Left forelimb (tissue), 1 donor: ENCODE data around the gene SLC2A10.

ENCODE experiments used
- DNase-seq: peaks from one replicate; pipeline ENCODE4 v3.0.0-alpha.2; 2018; ENCODE audit warnings: low spot score

SLC2A10 gene

GRCh38 chr20:46770330-46771194 is 61.1 kb downstream of the SLC2A10 start:
- no peak for DNase-seq

GRCh38 chr20:46771195-46771588 is 61.7 kb downstream of the SLC2A10 start:
- DNase-seq, result no peak

GRCh38 chr20:46772901-46773300 is 63.5 kb downstream of the SLC2A10 start:
- no peak for DNase-seq

DNA sequence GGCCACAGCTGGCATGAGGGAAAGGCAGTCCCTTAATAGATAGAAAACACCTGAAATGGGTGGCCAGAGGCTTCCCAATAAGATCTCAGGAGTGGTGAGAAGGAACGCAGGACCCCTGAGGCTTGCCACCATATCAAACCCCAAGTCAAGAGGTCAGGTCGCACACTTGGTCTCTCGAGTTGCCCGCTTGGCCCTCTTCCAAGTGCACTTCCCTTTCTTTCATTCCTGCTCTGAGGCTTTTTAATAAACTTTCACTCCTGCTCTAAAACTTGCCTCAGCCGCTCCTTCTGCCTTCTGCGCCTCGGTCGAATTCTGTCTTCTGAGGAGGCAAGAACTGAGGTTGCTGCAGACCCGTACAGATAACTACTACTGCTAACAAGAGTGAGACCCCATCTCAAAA is 64.2 kb downstream of the SLC2A10 start:
- DNase-seq, result no peak

GRCh38 chr20:46774236-46774635 is 64.8 kb downstream of the SLC2A10 start:
- DNase-seq, result no peak

GRCh38 chr20:46774943-46775560 is 65.6 kb downstream of the SLC2A10 start:
- no peak for DNase-seq

GRCh38 chr20:46775806-46776205 is 66.4 kb downstream of the SLC2A10 start:
- no peak for DNase-seq

DNA sequence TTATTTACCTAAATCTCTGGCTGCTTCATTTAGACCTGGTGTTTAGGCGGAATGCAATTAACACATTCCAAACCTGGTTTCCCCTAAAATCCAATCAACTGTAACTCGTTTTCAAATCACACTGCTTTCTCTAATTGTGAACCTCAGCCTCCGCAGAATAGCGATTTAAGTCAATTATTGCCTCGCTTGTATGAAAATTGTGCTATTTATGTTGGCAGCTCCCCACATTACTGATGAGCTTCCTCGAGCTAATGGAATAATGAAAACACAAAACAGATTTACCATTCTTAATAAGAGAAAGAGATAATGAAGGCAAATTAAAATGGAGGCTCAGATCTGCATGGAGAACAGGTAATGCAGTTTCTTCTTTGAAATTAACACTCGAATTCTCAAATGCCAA is 67.9 kb downstream of the SLC2A10 start:
- no peak for DNase-seq

DNA sequence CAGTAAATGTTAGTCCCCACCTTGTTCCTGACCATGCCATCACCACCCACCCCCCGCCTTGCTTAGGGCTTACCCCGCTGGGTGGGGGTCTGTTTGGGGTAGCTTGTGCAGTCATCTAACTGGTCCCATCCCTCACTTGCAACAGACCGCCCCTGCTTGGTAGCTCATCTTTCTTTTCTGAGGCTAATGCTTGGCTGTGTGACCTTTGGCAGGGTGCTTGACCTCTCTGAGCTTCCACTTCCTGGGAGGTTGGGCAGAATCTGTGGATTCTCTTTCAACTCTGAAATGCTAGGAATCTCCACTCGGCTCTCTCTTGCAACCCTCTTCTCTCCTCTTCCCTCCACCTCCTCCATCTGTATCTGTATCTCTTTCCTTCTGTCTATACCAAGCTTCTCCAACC is 70.4 kb downstream of the SLC2A10 start:
- DNase-seq, result no peak

- DNase-seq, result no peak
Measured at GRCh38 chr20:46784436-46785127, 75.1 kb downstream of the SLC2A10 start.
